GM12878 (cell line): ENCODE measurements around the gene BCAP31. TPM values are rescaled to one million over a fixed set of nuclear protein-coding genes. Genes with fewer than 3 reads are reported as not detected.

ENCODE experiments used
- ATAC-seq: fragments of 200-7000 bp; cut with Tn5 transposase; 3 replicates; pipeline ENCODE4 v1.9.1; 2020; ENCODE audit warnings: mild to moderate bottlenecking, moderate library complexity
- BruUV-seq: library from RNA; stranded (reverse); fragments of 400-500 nt; replicated peaks from 2 replicates; lab custom pipeline; 2021; lab: Mats Ljungman, UMichigan
- CTCF ChIA-PET: fragments of 300-600 bp; sonication (Branson Sonifier 250); formaldehyde crosslinking; extraction: SDS; loops from one replicate; lab custom pipeline; 2021; ENCODE audit warnings: inconsistent platforms; lab: Yijun Ruan, JAX
- POLR2A ChIA-PET: fragments of 350-600 bp; formaldehyde crosslinking; extraction: SDS; loops from one replicate; lab custom pipeline; 2021; ENCODE audit warnings: inconsistent platforms; lab: Charles Lee
- RAD21 ChIA-PET: fragments of 300-600 bp; sonication (Branson Sonifier 250); formaldehyde crosslinking; loops from one replicate; lab custom pipeline; 2023; ENCODE audit warnings: antibody characterized with exemption; ENCODE audit not compliant: unreplicated experiment; lab: Charles Lee
- SMC1A ChIA-PET: fragments of 300-600 bp; sonication (Branson Sonifier 250); formaldehyde crosslinking; loops from one replicate; lab custom pipeline; 2023; ENCODE audit not compliant: unreplicated experiment, uncharacterized antibody; lab: Charles Lee
- DNase-seq: peaks from one replicate; pipeline ENCODE4 v3.0.0-alpha.2; 2011; ENCODE audit warnings: low read depth, low spot score
- FAIRE-seq: peaks from 3 replicates; lab custom pipeline; 2011; peaks lifted over from hg19 to GRCh38; lab: Jason Lieb, UNC
- H2AFZ ChIP-seq: 2 replicates; pipeline ENCODE4 v1.6.0; 2011; ENCODE audit warnings: low read depth, low read length, control low read depth; ENCODE audit not compliant: control insufficient read depth
- H3K27ac ChIP-seq: 2 replicates; pipeline ENCODE4 v1.5.1; 2011; ENCODE audit warnings: control low read depth; ENCODE audit not compliant: control insufficient read depth, insufficient read depth
- H3K27me3 ChIP-seq, 2 experiments: replicated peaks in 1 of 2; 2 replicates each; pipeline versions ENCODE4 v1.6.0 to v1.6.1; 2011; ENCODE audit warnings: low read length in 1 of 2; ENCODE audit not compliant: control insufficient read depth in 2 of 2, insufficient read depth in 2 of 2
- H3K36me3 ChIP-seq, 2 experiments: 2 replicates each; pipeline ENCODE4 v1.5.1; 2011; ENCODE audit warnings: low read length in 1 of 2; ENCODE audit not compliant: control insufficient read depth in 2 of 2, insufficient read depth in 2 of 2
- H3K4me1 ChIP-seq: 2 replicates; pipeline ENCODE4 v1.6.1; 2011; ENCODE audit warnings: mild to moderate bottlenecking, low read length, moderate library complexity, mixed read lengths; ENCODE audit not compliant: control insufficient read depth, insufficient read depth
- H3K4me2 ChIP-seq: 2 replicates; pipeline ENCODE4 v1.6.0; 2011; ENCODE audit warnings: control low read depth; ENCODE audit not compliant: control insufficient read depth, insufficient read depth
- H3K4me3 ChIP-seq: fragments of 200-600 bp; sonication (generic); 2 replicates; pipeline ENCODE4 v1.5.1; 2016
- H3K79me2 ChIP-seq: 2 replicates; pipeline ENCODE4 v1.6.0; 2011; ENCODE audit warnings: low read length; ENCODE audit not compliant: control insufficient read depth, insufficient read depth
- H3K9ac ChIP-seq: 2 replicates; pipeline ENCODE4 v1.8.0; 2011; ENCODE audit warnings: low read length, control low read depth, mixed read lengths; ENCODE audit not compliant: control insufficient read depth, insufficient read depth
- H3K9me3 ChIP-seq: replicated peaks from 3 replicates; pipeline ENCODE4 v1.5.1; 2011; ENCODE audit warnings: mild to moderate bottlenecking, low read length; ENCODE audit not compliant: control insufficient read depth, insufficient read depth
- H4K20me1 ChIP-seq: 2 replicates; pipeline ENCODE4 v1.6.0; 2011; ENCODE audit not compliant: control insufficient read depth, insufficient read depth
- CEBPZ ChIP-seq: fragments of 150-350 bp; IDR thresholded peaks from 2 replicates; pipeline ENCODE4 v1.6.1; 2016; ENCODE audit warnings: low read depth, low read length
- EP300 ChIP-seq, 2 experiments: fragments of 150-350 bp in 1 of 2; IDR thresholded peaks; 2 replicates each; pipeline ENCODE4 v1.6.1; 2011 to 2012; ENCODE audit warnings: low read depth in 2 of 2, low read length in 2 of 2, borderline replicate concordance in 1 of 2, improper control_type of control experiment in 1 of 2, inconsistent platforms in 1 of 2; ENCODE audit not compliant: control insufficient read depth in 1 of 2
- EZH2 ChIP-seq: IDR thresholded peaks from 2 replicates; pipeline ENCODE4 v1.6.1; 2012; ENCODE audit warnings: low read depth, mild to moderate bottlenecking, control low read depth, inconsistent platforms, low read length, borderline replicate concordance; ENCODE audit not compliant: control insufficient read depth
- MLLT1 ChIP-seq: fragments of 450-650 bp; IDR thresholded peaks from 2 replicates; pipeline ENCODE4 v1.6.1; 2016; ENCODE audit warnings: mild to moderate bottlenecking
- NKRF ChIP-seq: fragments of 450-650 bp; conservative IDR thresholded peaks from 2 replicates; pipeline ENCODE4 v1.6.1; 2017; ENCODE audit warnings: mild to moderate bottlenecking, moderate library complexity
- RAD51 ChIP-seq: fragments of 450-650 bp; IDR thresholded peaks from 2 replicates; pipeline ENCODE4 v1.6.1; 2016; ENCODE audit warnings: moderate library complexity, mild to moderate bottlenecking, inconsistent platforms
- SP1 ChIP-seq: IDR thresholded peaks from one replicate; pipeline ENCODE4 v1.6.1; 2011; ENCODE audit warnings: low read depth, low read length
- TCF12 ChIP-seq: IDR thresholded peaks from 2 replicates; pipeline ENCODE4 v1.6.1; 2011; ENCODE audit warnings: low read depth, mild to moderate bottlenecking, low read length
- ZNF384 ChIP-seq: IDR thresholded peaks from 2 replicates; pipeline ENCODE4 v1.6.1; 2012; ENCODE audit warnings: low read depth, mild to moderate bottlenecking, low read length, improper control_type of control experiment, borderline replicate concordance
- WGBS: methylation state at CpG from one replicate; pipeline ENCODE4 v1.1.6; 2016; ENCODE audit warnings: low lambda C conversion rate; ENCODE audit not compliant: insufficient replicate concordance, insufficient coverage; ENCODE audit errors: missing lambda C conversion rate; 5-methylcytosine and 5-hydroxymethylcytosine counted together
- in situ Hi-C: fragments of 300-500 bp; cut with MboI; formaldehyde crosslinking; loops from 9 replicates; pipeline ENCODE4 v1.14.3; 2018; ENCODE audit warnings: mixed read lengths
- intact Hi-C: fragments of 100-400 bp; cut with micrococcal nuclease; formaldehyde crosslinking; loops from one replicate; pipeline ENCODE4 v1.14.2; 2022; ENCODE audit not compliant: unreplicated experiment
- polyA plus RNA-seq, 11 experiments: library from polyadenylated mRNA; depleted of rRNA in 4 of 11; unstranded in 6 of 11; stranded (reverse) in 5 of 11; fragments of >200 nt; fragmentation: Nextera tagmentation in 4 of 11; fragmentation: Illumina TruSeq in 1 of 11; extraction: Ambion mirVana in 4 of 11; extraction: Trizol in 1 of 11; gene quantifications; 1 replicate in 1 of 11; 2 replicates in 10 of 11; pipeline versions ENCODE4 v1.2.1 to v1.2.3, GENCODE V29; 2011 to 2016; ENCODE audit warnings: inconsistent platforms in 2 of 11, missing spikeins in 2 of 11, low read depth in 1 of 11
- total RNA-seq, 4 experiments: library from RNA; depleted of rRNA in 3 of 4; stranded (reverse); fragments of >200 nt in 3 of 4; fragmentation: Illumina TruSeq in 1 of 4; extraction: Trizol in 1 of 4; gene quantifications; 2 replicates each; pipeline versions ENCODE4 v1.2.1 to v1.2.3, GENCODE V29; 2013 to 2021

Gene BCAP31
- total and polyA plus RNA-seq, 10 of the 15 experiments (the other 5 are each of a cell fraction or from before 2014, with no cell fraction given): 63.1 to 246 (median 95.6) TPM

GRCh38 chrX:153733651-153734240 is 9.6 kb upstream of the BCAP31 start:
- Histone ChIP-seq H3K9ac (no peak overlapping the region), H3K4me1 (no peaks in the 10 kb centered on the region), H3K27me3 (no peaks in the 10 kb centered on the region), H2AFZ (no peak overlapping the region), H3K4me2 (no peak overlapping the region), H3K9me3 (peaks cover 2% of the 10 kb centered on the region; the same call in 1 of the 3 replicates), H3K36me3 (no peaks in the 10 kb centered on the region), H3K27ac (no peak overlapping the region), H3K79me2 (no peaks in the 10 kb centered on the region), H3K4me3 (no peak overlapping the region), H4K20me1 (no peaks in the 10 kb centered on the region)
- DNase-seq (no peak), FAIRE-seq (no peak), ATAC-seq (no peak)
- POLR2A ChIA-PET: no interaction called here
- SMC1A ChIA-PET: no interaction called here
- CTCF ChIA-PET: no interaction called here
- TF ChIP-seq EP300 (IDR thresholded peaks at IDR 0.05; ENCODE audit: borderline replicate concordance in 1 of 2, control insufficient read depth in 1 of 2, low read depth in 2 of 2, low read length in 2 of 2) (no peak), MLLT1 (no peak), RAD51 (no peak), CEBPZ (no peak), SP1 (no peak), NKRF (no peak), TCF12 (no peak), ZNF384 (no peak), EZH2 (no peak)
- no TSS peak for BruUV-seq
- intact Hi-C loops (no loop called here), in situ Hi-C loops (loop anchor here (10.0 kb wide), 2 partner anchors 51 to 59 kb away; partner anchors contain the start of genes PNCK and SRPK3)
- RAD21 ChIA-PET: interaction anchor here (0.6 kb wide), 1 partner anchor 166 kb away, joined by 3 read pairs; no protein-coding TSS in a partner anchor
- 57% methylated on average over 12 of the region's 15 CpGs for WGBS
